HG02870 (cell line): ENCODE data around the gene DLGAP1.
A peak's percentile ranks its signal among the peaks of the same experiment; 100 is the strongest.
"Not testable (repeated sequence)": the region's sequence is repeated elsewhere in the genome, so short reads cannot be mapped to it uniquely, and the experiment has no call there.

Experiments used
- ATAC-seq: cut with Tn5 transposase; IDR thresholded peaks from one replicate; pipeline ENCODE4 v1.9.1; 2021; ENCODE audit warnings: mild to moderate bottlenecking, moderate library complexity; ENCODE audit not compliant: unreplicated experiment

Gene DLGAP1

GRCh38 chr18:3652380-3653262, 802.5 kb downstream of the DLGAP1 start:
- ATAC-seq = no peak

- ATAC-seq = no peak
Measured at GRCh38 chr18:3651266-3651665, 803.8 kb downstream of the DLGAP1 start.

- ATAC-seq = not testable (repeated sequence)
Measured at GRCh38 chr18:3650521-3651042, 804.5 kb downstream of the DLGAP1 start.

GRCh38 chr18:3649633-3650426, 805.3 kb downstream of the DLGAP1 start:
- no peak for ATAC-seq

- no peak for ATAC-seq
Measured at GRCh38 chr18:3649135-3649632, 805.9 kb downstream of the DLGAP1 start.

GRCh38 chr18:3648641-3649040, 806.5 kb downstream of the DLGAP1 start:
- no peak for ATAC-seq

GRCh38 chr18:3648200-3648599, 806.9 kb downstream of the DLGAP1 start:
- ATAC-seq = no peak

- ATAC-seq = no peak
Measured at GRCh38 chr18:3647636-3648035, 807.5 kb downstream of the DLGAP1 start.

- ATAC-seq = no peak
Measured at GRCh38 chr18:3645384-3646156, 809.5 kb downstream of the DLGAP1 start.

GRCh38 chr18:3634250-3634939, 820.7 kb downstream of the DLGAP1 start:
- no peak for ATAC-seq

GRCh38 chr18:3631887-3632286, 823.2 kb downstream of the DLGAP1 start:
- ATAC-seq = no peak

GRCh38 chr18:3626929-3627458, 828.1 kb downstream of the DLGAP1 start:
- no peak for ATAC-seq

GRCh38 chr18:3625742-3626091, 829.4 kb downstream of the DLGAP1 start:
- no peak for ATAC-seq

- ATAC-seq = peak; percentile 66
Measured at GRCh38 chr18:3624935-3625741, 830.0 kb downstream of the DLGAP1 start.

- no peak for ATAC-seq
Measured at GRCh38 chr18:3624546-3624934, 830.6 kb downstream of the DLGAP1 start.

- ATAC-seq = no peak
Measured at GRCh38 chr18:3623769-3624545, 831.1 kb downstream of the DLGAP1 start.

- no peak for ATAC-seq
Measured at GRCh38 chr18:3620146-3621119, 834.7 kb downstream of the DLGAP1 start.
